ENCODE results near the gene KLF11.

KLF11 gene

GRCh38 chr2:10078001-10078400 lies 34.7 kb downstream of the KLF11 start:
- no peak for DNase-seq (ENCODE audit: low read depth)

GRCh38 chr2:10078704-10079265 lies 35.4 kb downstream of the KLF11 start:
- TF ChIP-seq CTCF (IDR thresholded peaks at IDR 0.05; ENCODE audit: insufficient read depth, low read depth, low read length, missing control alignments) = no peak
- H3K4me3 ChIP-seq (ENCODE audit: low read length) = no peak overlapping the region
- no peak for DNase-seq (ENCODE audit: low read depth)

More at GRCh38 chr2:10078001-10078400, 34.7 kb downstream of the KLF11 start:
- no peak for TF ChIP-seq CTCF (IDR thresholded peaks at IDR 0.05; ENCODE audit: insufficient read depth, low read depth, low read length, missing control alignments)
- no peak overlapping the region for H3K4me3 ChIP-seq (ENCODE audit: low read length)

GRCh38 chr2:10079266-10079869 lies 36.0 kb downstream of the KLF11 start:
- H3K4me3 ChIP-seq (ENCODE audit: low read length) = no peak overlapping the region
- DNase-seq (ENCODE audit: low read depth) = peak; percentile 32
- no peak for TF ChIP-seq CTCF (IDR thresholded peaks at IDR 0.05; ENCODE audit: insufficient read depth, low read depth, low read length, missing control alignments)

- no peak for DNase-seq (ENCODE audit: low read depth)
- no peak within 1 kb of the TSS for H3K4me3 ChIP-seq (ENCODE audit: low read length)
- no peak for TF ChIP-seq CTCF (IDR thresholded peaks at IDR 0.05; ENCODE audit: insufficient read depth, low read depth, low read length, missing control alignments)
These were observed 36.7 kb downstream of the KLF11 start, which contains the start of gene CYS1 for GRCh38 chr2:10079870-10080535. CYS1 (minus strand) TSS chr2:10080411; CDS start chr2:10080223, 188 bp downstream.

GRCh38 chr2:10080536-10081304 lies 37.4 kb downstream of the KLF11 start:
- no peak for TF ChIP-seq CTCF (IDR thresholded peaks at IDR 0.05; ENCODE audit: insufficient read depth, low read depth, low read length, missing control alignments)
- no peak overlapping the region for H3K4me3 ChIP-seq (ENCODE audit: low read length)
- no peak for DNase-seq (ENCODE audit: low read depth)

- no peak for TF ChIP-seq CTCF (IDR thresholded peaks at IDR 0.05; ENCODE audit: insufficient read depth, low read depth, low read length, missing control alignments)
- H3K4me3 ChIP-seq (ENCODE audit: low read length) = no peak overlapping the region
- DNase-seq (ENCODE audit: low read depth) = no peak
These were observed 39.7 kb downstream of the KLF11 start for GRCh38 chr2:10083046-10083445.

All from epithelial cell of esophagus (primary cell).